HL-60 (cell line): ENCODE data around the gene UNC13B.
A peak's percentile ranks its signal among the peaks of the same experiment; 100 is the strongest.
"Not testable (repeated sequence)": the region's sequence is repeated elsewhere in the genome, so short reads cannot be mapped to it uniquely, and the experiment has no call there.

Source experiments
- DNase-seq, 2 experiments: peaks; one replicate each; pipeline ENCODE4 v3.0.0-alpha.2; 2010 to 2020; ENCODE audit warnings: low read depth in 1 of 2, low spot score in 1 of 2
- H3K27ac ChIP-seq: fragments of 250-450 bp; sonication (Bioruptor Pico); replicated peaks from 2 replicates; pipeline ENCODE4 v1.5.1; 2020; ENCODE audit warnings: mild to moderate bottlenecking, moderate library complexity
- H3K27me3 ChIP-seq: fragments of 250-450 bp; sonication (Bioruptor Pico); 2 replicates; pipeline ENCODE4 v1.5.1; 2021; ENCODE audit warnings: mild to moderate bottlenecking, moderate library complexity; ENCODE audit not compliant: insufficient read depth, poor library complexity, severe bottlenecking
- H3K4me3 ChIP-seq: replicated peaks from 2 replicates; pipeline ENCODE4 v1.5.1; 2011; ENCODE audit warnings: mild to moderate bottlenecking, control low read depth, low read length; ENCODE audit not compliant: insufficient read depth
- GABPA ChIP-seq: IDR thresholded peaks from 2 replicates; pipeline ENCODE4 v1.6.1; 2012; ENCODE audit warnings: low read depth
- POLR2AphosphoS5 ChIP-seq: IDR thresholded peaks from 2 replicates; pipeline ENCODE4 v1.6.1; 2012; ENCODE audit warnings: low read depth
- SPI1 ChIP-seq: IDR thresholded peaks from 2 replicates; pipeline ENCODE4 v1.6.1; 2012; ENCODE audit warnings: low read depth, mild to moderate bottlenecking, borderline replicate concordance
- TF ChIP-seq, protein P1 (sequence below): IDR thresholded peaks from 2 replicates; pipeline ENCODE4 v1.6.1; 2012; ENCODE audit warnings: low read depth; ENCODE audit not compliant: insufficient replicate concordance
- TF ChIP-seq, protein P2 (sequence below): IDR thresholded peaks from one replicate; pipeline ENCODE4 v1.5.1; 2011; ENCODE audit warnings: low read length, control low read depth, inconsistent platforms; ENCODE audit not compliant: insufficient read depth

UNC13B gene

DNA sequence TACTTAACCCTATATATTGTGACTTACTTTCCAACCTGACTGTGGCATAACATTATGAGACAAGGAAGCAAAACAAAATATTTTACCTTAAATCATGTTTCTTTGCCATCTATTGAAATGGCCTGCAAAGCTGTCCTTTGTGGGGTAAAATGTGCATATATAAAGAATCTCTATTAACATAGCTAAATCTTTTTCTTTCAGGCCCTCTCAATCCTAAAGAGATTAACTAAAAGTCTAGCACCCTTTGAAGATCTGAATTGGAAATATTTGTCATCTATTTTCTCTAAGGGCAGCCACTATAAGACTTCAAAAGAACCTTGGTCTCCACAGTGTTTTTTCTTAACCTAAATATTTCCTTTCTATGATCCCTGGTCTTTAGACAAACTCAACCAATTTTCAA lies 5.0 kb upstream of the UNC13B start:
- no peak overlapping the region for H3K4me3 ChIP-seq
- TF ChIP-seq POLR2AphosphoS5 = no peak
- TF ChIP-seq, protein P1, sequence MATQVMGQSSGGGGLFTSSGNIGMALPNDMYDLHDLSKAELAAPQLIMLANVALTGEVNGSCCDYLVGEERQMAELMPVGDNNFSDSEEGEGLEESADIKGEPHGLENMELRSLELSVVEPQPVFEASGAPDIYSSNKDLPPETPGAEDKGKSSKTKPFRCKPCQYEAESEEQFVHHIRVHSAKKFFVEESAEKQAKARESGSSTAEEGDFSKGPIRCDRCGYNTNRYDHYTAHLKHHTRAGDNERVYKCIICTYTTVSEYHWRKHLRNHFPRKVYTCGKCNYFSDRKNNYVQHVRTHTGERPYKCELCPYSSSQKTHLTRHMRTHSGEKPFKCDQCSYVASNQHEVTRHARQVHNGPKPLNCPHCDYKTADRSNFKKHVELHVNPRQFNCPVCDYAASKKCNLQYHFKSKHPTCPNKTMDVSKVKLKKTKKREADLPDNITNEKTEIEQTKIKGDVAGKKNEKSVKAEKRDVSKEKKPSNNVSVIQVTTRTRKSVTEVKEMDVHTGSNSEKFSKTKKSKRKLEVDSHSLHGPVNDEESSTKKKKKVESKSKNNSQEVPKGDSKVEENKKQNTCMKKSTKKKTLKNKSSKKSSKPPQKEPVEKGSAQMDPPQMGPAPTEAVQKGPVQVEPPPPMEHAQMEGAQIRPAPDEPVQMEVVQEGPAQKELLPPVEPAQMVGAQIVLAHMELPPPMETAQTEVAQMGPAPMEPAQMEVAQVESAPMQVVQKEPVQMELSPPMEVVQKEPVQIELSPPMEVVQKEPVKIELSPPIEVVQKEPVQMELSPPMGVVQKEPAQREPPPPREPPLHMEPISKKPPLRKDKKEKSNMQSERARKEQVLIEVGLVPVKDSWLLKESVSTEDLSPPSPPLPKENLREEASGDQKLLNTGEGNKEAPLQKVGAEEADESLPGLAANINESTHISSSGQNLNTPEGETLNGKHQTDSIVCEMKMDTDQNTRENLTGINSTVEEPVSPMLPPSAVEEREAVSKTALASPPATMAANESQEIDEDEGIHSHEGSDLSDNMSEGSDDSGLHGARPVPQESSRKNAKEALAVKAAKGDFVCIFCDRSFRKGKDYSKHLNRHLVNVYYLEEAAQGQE = no peak
- TF ChIP-seq, protein P2, sequence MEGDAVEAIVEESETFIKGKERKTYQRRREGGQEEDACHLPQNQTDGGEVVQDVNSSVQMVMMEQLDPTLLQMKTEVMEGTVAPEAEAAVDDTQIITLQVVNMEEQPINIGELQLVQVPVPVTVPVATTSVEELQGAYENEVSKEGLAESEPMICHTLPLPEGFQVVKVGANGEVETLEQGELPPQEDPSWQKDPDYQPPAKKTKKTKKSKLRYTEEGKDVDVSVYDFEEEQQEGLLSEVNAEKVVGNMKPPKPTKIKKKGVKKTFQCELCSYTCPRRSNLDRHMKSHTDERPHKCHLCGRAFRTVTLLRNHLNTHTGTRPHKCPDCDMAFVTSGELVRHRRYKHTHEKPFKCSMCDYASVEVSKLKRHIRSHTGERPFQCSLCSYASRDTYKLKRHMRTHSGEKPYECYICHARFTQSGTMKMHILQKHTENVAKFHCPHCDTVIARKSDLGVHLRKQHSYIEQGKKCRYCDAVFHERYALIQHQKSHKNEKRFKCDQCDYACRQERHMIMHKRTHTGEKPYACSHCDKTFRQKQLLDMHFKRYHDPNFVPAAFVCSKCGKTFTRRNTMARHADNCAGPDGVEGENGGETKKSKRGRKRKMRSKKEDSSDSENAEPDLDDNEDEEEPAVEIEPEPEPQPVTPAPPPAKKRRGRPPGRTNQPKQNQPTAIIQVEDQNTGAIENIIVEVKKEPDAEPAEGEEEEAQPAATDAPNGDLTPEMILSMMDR = no peak
- TF ChIP-seq SPI1 = no peak
- TF ChIP-seq GABPA = no peak
- no peaks in the 10 kb centered on the region for H3K27me3 ChIP-seq
- H3K27ac ChIP-seq = no peak overlapping the region
- no peak for DNase-seq

DNA sequence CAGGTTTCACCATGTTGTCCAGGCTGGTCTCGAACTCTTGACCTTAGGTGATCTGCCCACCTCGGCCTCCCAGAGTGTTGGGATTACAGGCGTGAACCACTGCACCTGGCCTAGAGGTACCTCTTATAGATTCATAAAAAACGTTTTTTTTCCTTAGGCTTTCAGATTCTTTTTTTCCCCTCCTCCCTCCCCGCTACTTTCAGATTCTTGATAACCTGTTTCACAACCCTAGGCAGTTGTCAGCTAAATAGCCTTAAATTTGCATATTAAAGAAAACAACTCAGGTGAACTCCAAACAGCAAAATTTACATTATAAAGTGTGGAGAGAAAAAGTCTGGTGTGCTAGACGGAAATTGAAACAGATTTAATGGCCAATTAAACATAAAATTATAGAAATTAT lies 4.0 kb upstream of the UNC13B start:
- not testable (repeated sequence) for H3K27ac ChIP-seq, H3K27me3 ChIP-seq, DNase-seq, H3K4me3 ChIP-seq

DNA sequence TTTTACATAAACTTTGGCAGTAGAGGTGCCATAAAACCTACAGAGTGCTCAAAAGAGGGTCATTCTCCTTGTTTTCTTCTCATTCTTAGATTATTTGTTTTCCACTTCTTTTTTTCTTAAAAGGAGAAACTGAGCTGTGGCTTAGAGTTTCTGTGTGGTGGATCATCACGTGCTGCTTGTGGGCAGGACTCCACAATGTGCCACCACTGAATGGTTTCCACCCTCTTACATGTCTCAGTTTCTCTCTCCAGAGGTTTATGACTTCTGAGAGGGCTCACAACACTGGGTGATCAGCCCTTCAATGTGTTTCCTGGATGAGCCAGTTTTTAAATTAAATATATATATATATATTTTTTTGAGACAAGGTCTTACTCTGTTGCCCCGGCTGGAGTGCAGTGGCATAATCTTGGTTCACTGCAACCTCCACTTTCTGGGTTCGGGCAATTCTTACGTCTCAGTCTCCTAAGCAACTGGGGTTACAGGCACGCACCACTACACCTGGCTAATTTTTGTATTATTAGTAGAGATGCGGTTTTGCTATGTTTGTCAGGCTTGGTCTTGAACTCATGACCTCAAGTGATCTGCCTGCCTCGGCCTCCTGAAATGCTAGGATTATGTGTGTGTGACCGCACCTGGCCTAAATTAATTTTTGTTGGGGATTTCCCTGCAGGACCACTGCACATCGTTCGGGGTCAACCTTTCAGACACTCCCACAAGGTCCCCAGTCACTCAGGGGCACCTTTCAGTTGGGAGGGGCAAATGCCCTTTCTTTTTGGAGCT lies 3.1 kb upstream of the UNC13B start:
- peak overlapping the region; percentile 24 for H3K27ac ChIP-seq
- DNase-seq = peak in 1 of 2 experiments; percentile 18
- H3K27me3 ChIP-seq = no peaks in the 10 kb centered on the region
- TF ChIP-seq, protein P2 = no peak
- TF ChIP-seq POLR2AphosphoS5 (no peak), SPI1 (no peak), GABPA (no peak)
- TF ChIP-seq, protein P1 = no peak
- no peak overlapping the region for H3K4me3 ChIP-seq

DNA sequence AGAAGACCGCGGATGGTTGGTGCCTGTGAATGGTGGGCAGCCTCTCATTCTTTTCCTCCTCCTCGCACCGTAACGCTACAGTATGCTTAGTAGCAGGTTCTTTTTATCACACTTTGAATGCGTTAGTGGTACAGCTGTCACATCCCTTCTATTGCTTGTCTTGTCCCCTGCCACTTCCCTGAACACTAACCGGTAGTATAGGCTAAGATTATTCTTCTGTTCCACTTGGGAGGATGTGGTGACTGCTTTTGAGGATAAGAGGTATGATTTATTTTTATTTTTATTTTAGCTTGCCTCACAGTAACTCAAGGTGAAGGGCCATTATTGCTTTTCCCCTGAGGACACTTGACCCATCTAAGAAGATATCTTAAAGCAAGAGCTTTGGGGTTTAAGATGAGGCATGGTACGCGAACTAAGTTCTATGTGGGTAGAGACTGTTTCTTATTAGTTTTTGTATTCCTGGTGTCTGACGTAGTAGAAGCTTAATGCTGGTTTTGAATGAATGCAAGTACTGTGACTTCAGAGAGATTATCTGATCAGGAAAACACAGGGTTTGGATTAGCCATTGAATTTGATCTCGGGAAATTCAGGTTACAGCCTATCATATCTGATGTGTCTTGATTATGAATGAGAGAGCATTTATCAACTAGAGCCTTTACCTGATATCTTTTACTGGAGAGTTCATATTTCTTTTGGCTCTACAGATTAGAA lies 951 bp downstream of the UNC13B start:
- DNase-seq = peak in 1 of 2 experiments; percentile 19
- TF ChIP-seq POLR2AphosphoS5 (no peak), SPI1 (no peak), GABPA (no peak)
- TF ChIP-seq, protein P1 = no peak
- TF ChIP-seq, protein P2 = no peak
- H3K27ac ChIP-seq = peak overlapping the region; percentile 67; the same call in 1 of the 2 replicates
- peak overlapping the region; percentile 99 for H3K4me3 ChIP-seq
- no peaks in the 10 kb centered on the region for H3K27me3 ChIP-seq
